Effector CD4-positive, alpha-beta T cell (primary cell): Measurements from ENCODE around the gene WFDC2.

Experiments
- DNase-seq: peaks from one replicate; pipeline ENCODE4 v3.0.0-alpha.2; 2020

WFDC2 gene

GRCh38 chr20:45501600-45501999 is 32.0 kb downstream of the WFDC2 start:
- no peak for DNase-seq

- no peak for DNase-seq
These were observed 33.0 kb downstream of the WFDC2 start for GRCh38 chr20:45502561-45502960.

- DNase-seq = no peak
These were observed 33.9 kb downstream of the WFDC2 start for GRCh38 chr20:45503403-45503802.

GRCh38 chr20:45506398-45506797 is 36.8 kb downstream of the WFDC2 start:
- no peak for DNase-seq

- no peak for DNase-seq
These were observed 37.7 kb downstream of the WFDC2 start for GRCh38 chr20:45507011-45507820.

GRCh38 chr20:45508068-45508886 is 38.7 kb downstream of the WFDC2 start:
- no peak for DNase-seq

GRCh38 chr20:45509091-45509490 is 39.5 kb downstream of the WFDC2 start:
- no peak for DNase-seq

- no peak for DNase-seq
These were observed 40.8 kb downstream of the WFDC2 start for GRCh38 chr20:45510242-45510862.

- no peak for DNase-seq
These were observed 45.8 kb downstream of the WFDC2 start, which contains the start of gene SPINT3 for GRCh38 chr20:45515147-45515913. TSS of gene SPINT3 (minus strand) at chr20:45515622. CDS start at chr20:45515608, 14 bp downstream.

GRCh38 chr20:45518282-45518681 is 48.7 kb downstream of the WFDC2 start:
- no peak for DNase-seq

- no peak for DNase-seq
These were observed 54.3 kb downstream of the WFDC2 start for GRCh38 chr20:45523821-45524220.

GRCh38 chr20:45527294-45527693 is 57.7 kb downstream of the WFDC2 start:
- no peak for DNase-seq
